Natural killer cell (primary cell): Measurements from ENCODE around the gene HOXC9. TPM values are rescaled to one million over a fixed set of nuclear protein-coding genes. Genes with fewer than 3 reads are reported as not detected.
A peak's percentile ranks its signal among the peaks of the same experiment; 100 is the strongest.

Source experiments
- ATAC-seq, 3 donors: fragments of 150-1000 bp in 2 of 3; fragments of 200-7000 bp in 1 of 3; cut with Tn5 transposase; 1 replicate in 1 of 3; 2 replicates in 2 of 3; pipeline ENCODE4 v1.10.0; 2021; ENCODE audit warnings: mild to moderate bottlenecking in 2 of 3, moderate library complexity in 2 of 3
- DNase-seq, 2 donors: peaks; one replicate each; pipeline versions ENCODE4 v3.0.0 to v3.0.0-alpha.2; 2013 to 2021; ENCODE audit warnings: mixed read lengths in 1 of 2
- H3K27ac ChIP-seq: one replicate; pipeline ENCODE4 v1.5.1; 2013; ENCODE audit warnings: mild to moderate bottlenecking, low read length
- H3K27me3 ChIP-seq: one replicate; pipeline ENCODE4 v1.6.1; 2013; ENCODE audit warnings: low read length; ENCODE audit not compliant: control insufficient read depth, insufficient read depth
- H3K36me3 ChIP-seq: one replicate; pipeline ENCODE4 v1.6.1; 2013; ENCODE audit warnings: low read length; ENCODE audit not compliant: control insufficient read depth, insufficient read depth
- H3K4me1 ChIP-seq: one replicate; pipeline ENCODE4 v1.6.1; 2013; ENCODE audit warnings: low read length; ENCODE audit not compliant: control insufficient read depth, insufficient read depth
- H3K4me3 ChIP-seq: one replicate; pipeline ENCODE4 v1.5.1; 2013; ENCODE audit warnings: low read length
- H3K9me3 ChIP-seq: one replicate; pipeline ENCODE4 v1.6.1; 2013; ENCODE audit warnings: low read length; ENCODE audit not compliant: control insufficient read depth, insufficient read depth
- H3K27ac Mint-ChIP-seq, 2 donors: one replicate each; pipeline ENCODE4 v1.8.0; 2022; ENCODE audit warnings: mild to moderate bottlenecking in 2 of 2, mixed read lengths in 2 of 2, moderate library complexity in 1 of 2
- H3K27me3 Mint-ChIP-seq, 2 donors: one replicate each; pipeline ENCODE4 v1.8.0; 2022; ENCODE audit warnings: low read depth in 2 of 2, mixed read lengths in 2 of 2
- H3K36me3 Mint-ChIP-seq: one replicate; pipeline ENCODE4 v1.8.0; 2022; ENCODE audit warnings: mixed read lengths
- H3K4me1 Mint-ChIP-seq, 2 donors: one replicate each; pipeline ENCODE4 v1.8.0; 2022; ENCODE audit warnings: mixed read lengths in 2 of 2
- H3K4me3 Mint-ChIP-seq: one replicate; pipeline ENCODE4 v1.8.0; 2022; ENCODE audit warnings: mild to moderate bottlenecking, moderate library complexity, mixed read lengths
- H3K9me3 Mint-ChIP-seq, 2 donors: one replicate each; pipeline ENCODE4 v1.8.0; 2022; ENCODE audit warnings: mixed read lengths in 2 of 2
- whole genome bisulfite sequencing: methylation state at CpG from one replicate; pipeline ENCODE4 v1.1.7; 2013; ENCODE audit warnings: missing lambda C conversion rate; ENCODE audit not compliant: insufficient coverage; 5-methylcytosine and 5-hydroxymethylcytosine counted together
- intact Hi-C: fragments of 100-400 bp; cut with micrococcal nuclease; formaldehyde crosslinking; loops from one replicate; pipeline ENCODE4 v1.14.2; 2022
- total RNA-seq, 4 donors: library from RNA; stranded (reverse); fragments of 120-200 nt in 1 of 4; gene quantifications; one replicate each; pipeline versions ENCODE4 v1.2.3 to v1.2.4, GENCODE V29; 2013 to 2022
- TF ChIP-seq, protein P1 (sequence below): fragments of 200-600 bp; IDR thresholded peaks from one replicate; pipeline ENCODE4 v1.8.0; 2022; ENCODE audit warnings: antibody characterized with exemption

Gene HOXC9
- total RNA-seq, 3 donors from 2014 or later (not counting 1 experiment from before 2014, with no cell fraction given) = not detected

GRCh38 chr12:53988541-53989226 lies 11.3 kb upstream of the HOXC9 start:
- DNase-seq (no peak), ATAC-seq (no peak)
- peaks cover 34 to 53% of the 10 kb centered on the region in 2 donors for H3K4me1 Mint-ChIP-seq
- H3K9me3 Mint-ChIP-seq = no peaks in the 10 kb centered on the region
- H3K9me3 ChIP-seq = peaks cover 5% of the 10 kb centered on the region
- H3K27ac Mint-ChIP-seq = no peak overlapping the region
- H3K4me3 Mint-ChIP-seq = peak overlapping the region; percentile 56
- peaks cover 87 to 92% of the 10 kb centered on the region in 2 donors for H3K27me3 Mint-ChIP-seq
- WGBS = 10% methylated on average over 5 of the region's 5 CpGs
- TF ChIP-seq, protein P1, sequence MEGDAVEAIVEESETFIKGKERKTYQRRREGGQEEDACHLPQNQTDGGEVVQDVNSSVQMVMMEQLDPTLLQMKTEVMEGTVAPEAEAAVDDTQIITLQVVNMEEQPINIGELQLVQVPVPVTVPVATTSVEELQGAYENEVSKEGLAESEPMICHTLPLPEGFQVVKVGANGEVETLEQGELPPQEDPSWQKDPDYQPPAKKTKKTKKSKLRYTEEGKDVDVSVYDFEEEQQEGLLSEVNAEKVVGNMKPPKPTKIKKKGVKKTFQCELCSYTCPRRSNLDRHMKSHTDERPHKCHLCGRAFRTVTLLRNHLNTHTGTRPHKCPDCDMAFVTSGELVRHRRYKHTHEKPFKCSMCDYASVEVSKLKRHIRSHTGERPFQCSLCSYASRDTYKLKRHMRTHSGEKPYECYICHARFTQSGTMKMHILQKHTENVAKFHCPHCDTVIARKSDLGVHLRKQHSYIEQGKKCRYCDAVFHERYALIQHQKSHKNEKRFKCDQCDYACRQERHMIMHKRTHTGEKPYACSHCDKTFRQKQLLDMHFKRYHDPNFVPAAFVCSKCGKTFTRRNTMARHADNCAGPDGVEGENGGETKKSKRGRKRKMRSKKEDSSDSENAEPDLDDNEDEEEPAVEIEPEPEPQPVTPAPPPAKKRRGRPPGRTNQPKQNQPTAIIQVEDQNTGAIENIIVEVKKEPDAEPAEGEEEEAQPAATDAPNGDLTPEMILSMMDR = no peak
- no peak overlapping the region for H3K4me3 ChIP-seq
- H3K4me1 ChIP-seq = peaks cover 30% of the 10 kb centered on the region
- no peak overlapping the region for H3K27ac ChIP-seq
- peaks cover 5% of the 10 kb centered on the region for H3K36me3 Mint-ChIP-seq
- H3K27me3 ChIP-seq = peaks cover 91% of the 10 kb centered on the region
- no peaks in the 10 kb centered on the region for H3K36me3 ChIP-seq
- intact Hi-C loops = loop anchor here (2.0 to 10.0 kb wide), 2 partner anchors 14 to 194 kb away; no protein-coding TSS in a partner anchor

- peaks cover 91 to 94% of the 10 kb centered on the region in 2 donors for H3K27me3 Mint-ChIP-seq
- Histone ChIP-seq H3K9me3 (peaks cover 5% of the 10 kb centered on the region), H3K4me3 (no peak overlapping the region), H3K36me3 (no peaks in the 10 kb centered on the region), H3K27ac (no peak overlapping the region), H3K4me1 (peaks cover 36% of the 10 kb centered on the region), H3K27me3 (peaks cover 92% of the 10 kb centered on the region)
- WGBS = 4% methylated on average over 25 of the region's 28 CpGs
- no peaks in the 10 kb centered on the region for H3K9me3 Mint-ChIP-seq
- H3K4me1 Mint-ChIP-seq = peaks cover 41 to 60% of the 10 kb centered on the region in 2 donors
- H3K4me3 Mint-ChIP-seq = peak overlapping the region; percentile 56
- ATAC-seq (no peak), DNase-seq (peak in 1 of 2 donors; percentile 70)
- H3K36me3 Mint-ChIP-seq = peaks cover 5% of the 10 kb centered on the region
- TF ChIP-seq, protein P1 = peak; percentile 51
- intact Hi-C loops = loop anchor here (2.0 to 10.0 kb wide), 2 partner anchors 13 to 195 kb away; no protein-coding TSS in a partner anchor
- no peak overlapping the region for H3K27ac Mint-ChIP-seq
These were observed 10.5 kb upstream of the HOXC9 start for GRCh38 chr12:53989227-53990113.

DNA sequence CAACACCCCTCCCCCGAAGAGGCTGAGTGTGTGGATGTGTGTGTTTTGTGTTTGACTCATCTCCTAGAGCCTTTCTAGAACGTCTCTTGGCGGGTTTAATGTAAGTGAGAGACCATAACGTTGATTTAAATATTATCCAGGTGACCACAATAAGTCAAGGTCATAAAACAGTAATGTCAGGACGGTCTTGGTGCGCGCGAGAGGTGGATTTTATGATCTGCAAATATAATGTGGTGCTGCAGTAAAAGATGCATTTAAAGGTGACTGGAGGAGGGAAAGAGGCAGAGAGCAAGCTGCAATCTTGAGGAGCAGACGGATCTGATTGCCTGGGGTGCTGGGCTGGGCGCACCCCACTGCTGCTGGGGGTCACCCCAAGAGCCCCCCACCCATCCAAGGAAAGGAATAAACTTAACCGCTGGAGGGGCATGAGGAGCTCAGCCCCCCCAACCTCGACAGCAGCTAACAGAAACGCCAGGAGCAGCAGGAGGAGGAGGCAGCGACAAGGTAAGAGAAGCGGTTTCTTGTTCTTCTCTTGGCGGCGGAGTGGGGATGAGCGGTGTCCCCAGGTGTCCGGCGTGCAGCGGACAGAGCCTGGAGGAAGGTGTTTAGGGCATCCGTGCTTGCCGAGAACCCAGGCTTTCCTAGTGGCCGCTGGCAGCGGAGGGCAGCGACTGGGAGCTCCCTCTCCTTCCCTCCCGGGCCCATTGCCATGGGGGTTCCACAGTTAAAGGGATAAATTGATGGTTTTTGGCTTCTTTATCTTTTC lies 9.5 kb upstream of the HOXC9 start:
- ATAC-seq = no peak
- peaks cover 5% of the 10 kb centered on the region for H3K36me3 Mint-ChIP-seq
- Histone ChIP-seq H3K9me3 (peaks cover under 1% of the 10 kb centered on the region), H3K27ac (no peak overlapping the region), H3K4me1 (peaks cover 37% of the 10 kb centered on the region), H3K36me3 (no peaks in the 10 kb centered on the region), H3K27me3 (peaks cover 95% of the 10 kb centered on the region), H3K4me3 (no peak overlapping the region)
- peaks cover 93% of the 10 kb centered on the region in 2 donors for H3K27me3 Mint-ChIP-seq
- no peak for DNase-seq
- peaks cover 44 to 61% of the 10 kb centered on the region in 2 donors for H3K4me1 Mint-ChIP-seq
- peak overlapping the region; percentile 33 for H3K4me3 Mint-ChIP-seq
- 11% methylated on average over 22 of the region's 27 CpGs for WGBS
- TF ChIP-seq, protein P1 = no peak
- intact Hi-C loops = no loop called here
- peak overlapping the region in 1 of 2 donors; percentile 16 for H3K27ac Mint-ChIP-seq
- H3K9me3 Mint-ChIP-seq = no peaks in the 10 kb centered on the region
